Measurements from ENCODE around the gene ACTL9. TPM values are rescaled to one million over a fixed set of nuclear protein-coding genes. Genes with fewer than 3 reads are reported as not detected.

Gene ACTL9
- total RNA-seq, 1 experiment from 2014 or later: not detected

GRCh38 chr19:8690753-8691539, 7.6 kb downstream of the ACTL9 start:
- in situ Hi-C loops (cut with HindIII; ENCODE audit: low sequenced_read_pairs): no loop called here
- no peak for DNase-seq (ENCODE audit: low spot score)

GRCh38 chr19:8688930-8689329, 9.7 kb downstream of the ACTL9 start:
- DNase-seq (ENCODE audit: low spot score): no peak

GRCh38 chr19:8686549-8686948, 12.0 kb downstream of the ACTL9 start:
- in situ Hi-C loops (cut with HindIII; ENCODE audit: low sequenced_read_pairs): no loop called here
- no peak for DNase-seq (ENCODE audit: low spot score)

More at GRCh38 chr19:8688930-8689329, 9.7 kb downstream of the ACTL9 start:
- in situ Hi-C loops (cut with HindIII; ENCODE audit: low sequenced_read_pairs): no loop called here

- in situ Hi-C loops (cut with HindIII; ENCODE audit: low sequenced_read_pairs): no loop called here
- no peak for DNase-seq (ENCODE audit: low spot score)
These were observed 14.3 kb downstream of the ACTL9 start for GRCh38 chr19:8684001-8684902.

- no peak for DNase-seq (ENCODE audit: low spot score)
- in situ Hi-C loops (cut with HindIII; ENCODE audit: low sequenced_read_pairs): no loop called here
These were observed 15.7 kb downstream of the ACTL9 start for GRCh38 chr19:8682931-8683330.

GRCh38 chr19:8682472-8682871, 16.1 kb downstream of the ACTL9 start:
- DNase-seq (ENCODE audit: low spot score): no peak
- in situ Hi-C loops (cut with HindIII; ENCODE audit: low sequenced_read_pairs): no loop called here

GRCh38 chr19:8681345-8682029, 17.1 kb downstream of the ACTL9 start:
- DNase-seq (ENCODE audit: low spot score): no peak
- in situ Hi-C loops (cut with HindIII; ENCODE audit: low sequenced_read_pairs): no loop called here

GRCh38 chr19:8680676-8681344, 17.8 kb downstream of the ACTL9 start:
- DNase-seq (ENCODE audit: low spot score): no peak
- in situ Hi-C loops (cut with HindIII; ENCODE audit: low sequenced_read_pairs): no loop called here

GRCh38 chr19:8678244-8678807, 20.3 kb downstream of the ACTL9 start:
- in situ Hi-C loops (cut with HindIII; ENCODE audit: low sequenced_read_pairs): no loop called here

GRCh38 chr19:8675066-8675465, 23.5 kb downstream of the ACTL9 start:
- in situ Hi-C loops (cut with HindIII; ENCODE audit: low sequenced_read_pairs): no loop called here

More at GRCh38 chr19:8678244-8678807, 20.3 kb downstream of the ACTL9 start:
- no peak for DNase-seq (ENCODE audit: low spot score)

GRCh38 chr19:8673276-8673891, 25.2 kb downstream of the ACTL9 start:
- DNase-seq (ENCODE audit: low spot score): no peak
- in situ Hi-C loops (cut with HindIII; ENCODE audit: low sequenced_read_pairs): no loop called here

More at GRCh38 chr19:8675066-8675465, 23.5 kb downstream of the ACTL9 start:
- DNase-seq (ENCODE audit: low spot score): no peak

- no peak for DNase-seq (ENCODE audit: low spot score)
- in situ Hi-C loops (cut with HindIII; ENCODE audit: low sequenced_read_pairs): no loop called here
These were observed 31.7 kb downstream of the ACTL9 start for GRCh38 chr19:8666814-8667405.

- no peak for DNase-seq (ENCODE audit: low spot score)
- in situ Hi-C loops (cut with HindIII; ENCODE audit: low sequenced_read_pairs): no loop called here
These were observed 33.0 kb downstream of the ACTL9 start for GRCh38 chr19:8665468-8666213.

- in situ Hi-C loops (cut with HindIII; ENCODE audit: low sequenced_read_pairs): no loop called here
- no peak for DNase-seq (ENCODE audit: low spot score)
These were observed 33.9 kb downstream of the ACTL9 start for GRCh38 chr19:8664671-8665057.

GRCh38 chr19:8663920-8664670, 34.5 kb downstream of the ACTL9 start:
- DNase-seq (ENCODE audit: low spot score): no peak
- in situ Hi-C loops (cut with HindIII; ENCODE audit: low sequenced_read_pairs): no loop called here

- no peak for DNase-seq (ENCODE audit: low spot score)
- in situ Hi-C loops (cut with HindIII; ENCODE audit: low sequenced_read_pairs): no loop called here
These were observed 36.3 kb downstream of the ACTL9 start for GRCh38 chr19:8662263-8662662.

GRCh38 chr19:8659905-8660304, 38.7 kb downstream of the ACTL9 start:
- in situ Hi-C loops (cut with HindIII; ENCODE audit: low sequenced_read_pairs): no loop called here
- DNase-seq (ENCODE audit: low spot score): no peak

All from G401 (cell line).